HEK293 (cell line): ENCODE data around the gene MEGF9.
"Not testable (repeated sequence)": the region's sequence is repeated elsewhere in the genome, so short reads cannot be mapped to it uniquely, and the experiment has no call there.

Experiments used
- CTCF ChIA-PET: fragments of 350-600 bp; formaldehyde crosslinking; extraction: SDS; loops from one replicate; lab custom pipeline; 2021; ENCODE audit warnings: antibody characterized with exemption; lab: Yijun Ruan, JAX
- POLR2A ChIA-PET: fragments of 300-600 bp; formaldehyde crosslinking; extraction: SDS; loops from one replicate; lab custom pipeline; 2020; ENCODE audit warnings: antibody characterized with exemption, inconsistent platforms; lab: Yijun Ruan, JAX
- H3K27ac ChIP-seq: fragments of 200-500 bp; sonication (Bioruptor generic); 2 replicates; pipeline ENCODE4 v1.5.1; 2014; ENCODE audit warnings: low read depth, low read length, control low read depth, inconsistent platforms; ENCODE audit errors: extremely low read depth
- H3K36me3 ChIP-seq, 2 experiments: fragments of 200-500 bp in 1 of 2; sonication (Bioruptor generic) in 1 of 2; 1 replicate in 1 of 2; 2 replicates in 1 of 2; pipeline ENCODE4 v1.5.1; 2014 to 2017; ENCODE audit warnings: inconsistent platforms in 2 of 2, low read length in 2 of 2; ENCODE audit not compliant: control insufficient read depth in 2 of 2, insufficient read depth in 1 of 2
- H3K4me1 ChIP-seq: fragments of 200-500 bp; sonication (Bioruptor generic); 2 replicates; pipeline ENCODE4 v1.5.1; 2014; ENCODE audit warnings: mild to moderate bottlenecking, low read length, inconsistent platforms; ENCODE audit not compliant: control insufficient read depth, insufficient read depth
- H3K4me3 ChIP-seq: 2 replicates; pipeline ENCODE4 v1.5.1; 2011; ENCODE audit warnings: low read depth, mild to moderate bottlenecking, control low read depth, low read length, moderate library complexity
- H3K9me3 ChIP-seq: fragments of 200-500 bp; sonication (Bioruptor generic); 2 replicates; pipeline ENCODE4 v1.5.1; 2014; ENCODE audit warnings: low read depth, low read length, inconsistent platforms; ENCODE audit not compliant: control insufficient read depth, insufficient read depth
- EGR2 ChIP-seq: fragments of 450-650 bp; formaldehyde crosslinking; IDR thresholded peaks from 2 replicates; pipeline ENCODE4 v1.5.1; 2016; ENCODE audit warnings: low read depth, missing biosample characterization, missing genetic modification characterization
- SCRT2 ChIP-seq: fragments of 450-650 bp; formaldehyde crosslinking; IDR thresholded peaks from 2 replicates; pipeline ENCODE4 v1.5.1; 2016; ENCODE audit warnings: missing biosample characterization, missing genetic modification characterization
- ZFP3 ChIP-seq: fragments of 450-650 bp; formaldehyde crosslinking; IDR thresholded peaks from 2 replicates; pipeline ENCODE4 v1.5.1; 2016; ENCODE audit warnings: low read depth, missing biosample characterization, missing genetic modification characterization
- ZFP41 ChIP-seq: fragments of 450-650 bp; formaldehyde crosslinking; IDR thresholded peaks from 2 replicates; pipeline ENCODE4 v1.5.1; 2016; ENCODE audit warnings: missing biosample characterization, missing genetic modification characterization, borderline replicate concordance
- ZNF121 ChIP-seq: fragments of 450-650 bp; formaldehyde crosslinking; IDR thresholded peaks from 2 replicates; pipeline ENCODE4 v1.5.1; 2016; ENCODE audit warnings: missing biosample characterization, missing genetic modification characterization
- ZNF146 ChIP-seq: fragments of 450-650 bp; formaldehyde crosslinking; IDR thresholded peaks from 2 replicates; pipeline ENCODE4 v1.5.1; 2016; ENCODE audit warnings: missing biosample characterization, missing genetic modification characterization
- ZNF157 ChIP-seq: fragments of 450-650 bp; formaldehyde crosslinking; IDR thresholded peaks from 2 replicates; pipeline ENCODE4 v1.5.1; 2016; ENCODE audit warnings: missing biosample characterization, missing genetic modification characterization
- ZNF175 ChIP-seq: fragments of 450-650 bp; formaldehyde crosslinking; IDR thresholded peaks from 2 replicates; pipeline ENCODE4 v1.5.1; 2016; ENCODE audit warnings: missing biosample characterization, missing genetic modification characterization
- ZNF248 ChIP-seq: fragments of 450-650 bp; formaldehyde crosslinking; IDR thresholded peaks from 2 replicates; pipeline ENCODE4 v1.5.1; 2017; ENCODE audit warnings: missing biosample characterization, missing genetic modification characterization
- ZNF404 ChIP-seq: fragments of 450-650 bp; formaldehyde crosslinking; IDR thresholded peaks from 2 replicates; pipeline ENCODE4 v1.5.1; 2017; ENCODE audit warnings: missing biosample characterization, missing genetic modification characterization
- ZNF514 ChIP-seq: fragments of 450-650 bp; formaldehyde crosslinking; IDR thresholded peaks from 2 replicates; pipeline ENCODE4 v1.5.1; 2016; ENCODE audit warnings: missing biosample characterization, missing genetic modification characterization
- ZNF626 ChIP-seq: fragments of 450-650 bp; sonication (Bioruptor Pico); formaldehyde crosslinking; IDR thresholded peaks from 2 replicates; pipeline ENCODE4 v1.5.1; 2018; ENCODE audit warnings: missing biosample characterization, missing genetic modification characterization, inconsistent platforms
- ZNF830 ChIP-seq: fragments of 450-650 bp; IDR thresholded peaks from 2 replicates; pipeline ENCODE4 v1.5.0; 2018; ENCODE audit warnings: missing biosample characterization, missing genetic modification characterization, low read depth, mild to moderate bottlenecking, moderate library complexity
- ZSCAN30 ChIP-seq: fragments of 450-650 bp; IDR thresholded peaks from 2 replicates; pipeline ENCODE4 v1.5.1; 2018; ENCODE audit warnings: missing biosample characterization, mild to moderate bottlenecking, missing genetic modification characterization, moderate library complexity
- TF ChIP-seq, protein P1 (sequence below): IDR thresholded peaks from 2 replicates; pipeline ENCODE4 v1.6.1; 2011; ENCODE audit warnings: mild to moderate bottlenecking, low read depth, low read length, borderline replicate concordance
- TF ChIP-seq, protein P2 (sequence below): fragments of 450-650 bp; formaldehyde crosslinking; optimal IDR thresholded peaks from 2 replicates; pipeline ENCODE3; 2016; ENCODE audit warnings: missing biosample characterization, mild to moderate bottlenecking, missing genetic modification characterization
- TF ChIP-seq, protein P3 (sequence below): fragments of 450-650 bp; formaldehyde crosslinking; IDR thresholded peaks from 2 replicates; pipeline ENCODE4 v1.5.1; 2016; ENCODE audit warnings: missing biosample characterization, missing genetic modification characterization
- TF ChIP-seq, protein P4 (sequence below): fragments of 450-650 bp; formaldehyde crosslinking; IDR thresholded peaks from 2 replicates; pipeline ENCODE4 v1.5.1; 2016; ENCODE audit warnings: missing biosample characterization, missing genetic modification characterization, low read depth

MEGF9 gene

DNA sequence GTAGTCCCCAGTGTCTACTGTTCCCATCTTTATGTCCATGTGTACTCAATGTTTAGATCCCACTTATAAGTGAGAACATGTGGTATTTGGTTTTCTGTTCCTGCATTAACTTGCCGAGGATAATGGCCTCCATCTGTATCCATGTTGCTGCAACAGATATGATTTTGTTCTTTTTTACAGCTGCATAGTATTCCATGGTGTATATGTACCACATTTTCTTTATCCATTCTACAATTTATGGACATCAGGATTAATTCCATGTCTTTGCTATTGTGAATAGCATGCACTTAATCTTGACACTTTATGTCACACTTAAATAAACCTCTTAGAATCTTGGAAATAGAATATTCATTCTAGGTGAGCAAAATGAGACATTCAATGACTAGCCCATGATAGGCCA, 73.4 kb downstream of the MEGF9 start:
- POLR2A ChIA-PET, H3K4me1 ChIP-seq, CTCF ChIA-PET, H3K4me3 ChIP-seq, H3K9me3 ChIP-seq, H3K36me3 ChIP-seq, H3K27ac ChIP-seq: not testable (repeated sequence)
- 0 out of 2 replicates have a peak, but pooled peaks have one; percentile 26 for TF ChIP-seq ZNF146 (tag by site-specific recombination)

DNA sequence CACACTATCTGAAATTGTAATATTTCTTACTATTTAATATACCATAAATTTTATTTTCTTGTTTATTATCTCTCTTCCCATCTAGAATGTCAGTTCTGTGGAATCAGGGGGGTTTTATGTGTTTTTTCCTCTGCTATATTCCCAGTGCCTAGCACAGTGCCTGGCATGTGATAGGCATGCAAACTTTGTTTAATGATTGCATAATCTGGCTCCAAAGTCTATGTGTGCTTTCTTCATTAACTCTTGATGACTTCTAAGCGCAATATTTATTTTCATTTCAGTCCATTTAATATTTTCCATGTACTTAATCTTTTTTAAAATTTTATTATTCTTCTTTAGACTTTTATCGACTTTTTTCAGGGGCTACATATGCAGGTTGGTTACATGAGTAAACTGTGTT, 73.9 kb downstream of the MEGF9 start:
- no peaks in the 10 kb centered on the region for H3K4me1 ChIP-seq
- TF ChIP-seq ZNF248 (tag by site-specific recombination) (no peak), ZNF121 (tag by site-specific recombination) (no peak), ZNF830 (tag by site-specific recombination) (no peak), ZNF626 (no peak), ZFP3 (tag by site-specific recombination) (no peak), ZFP41 (no peak), ZNF175 (tag by site-specific recombination) (no peak), ZNF404 (tag by site-specific recombination) (no peak), ZNF514 (tag by site-specific recombination) (no peak)
- TF ChIP-seq, protein P1, sequence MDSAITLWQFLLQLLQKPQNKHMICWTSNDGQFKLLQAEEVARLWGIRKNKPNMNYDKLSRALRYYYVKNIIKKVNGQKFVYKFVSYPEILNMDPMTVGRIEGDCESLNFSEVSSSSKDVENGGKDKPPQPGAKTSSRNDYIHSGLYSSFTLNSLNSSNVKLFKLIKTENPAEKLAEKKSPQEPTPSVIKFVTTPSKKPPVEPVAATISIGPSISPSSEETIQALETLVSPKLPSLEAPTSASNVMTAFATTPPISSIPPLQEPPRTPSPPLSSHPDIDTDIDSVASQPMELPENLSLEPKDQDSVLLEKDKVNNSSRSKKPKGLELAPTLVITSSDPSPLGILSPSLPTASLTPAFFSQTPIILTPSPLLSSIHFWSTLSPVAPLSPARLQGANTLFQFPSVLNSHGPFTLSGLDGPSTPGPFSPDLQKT: no peak
- TF ChIP-seq, protein P2, sequence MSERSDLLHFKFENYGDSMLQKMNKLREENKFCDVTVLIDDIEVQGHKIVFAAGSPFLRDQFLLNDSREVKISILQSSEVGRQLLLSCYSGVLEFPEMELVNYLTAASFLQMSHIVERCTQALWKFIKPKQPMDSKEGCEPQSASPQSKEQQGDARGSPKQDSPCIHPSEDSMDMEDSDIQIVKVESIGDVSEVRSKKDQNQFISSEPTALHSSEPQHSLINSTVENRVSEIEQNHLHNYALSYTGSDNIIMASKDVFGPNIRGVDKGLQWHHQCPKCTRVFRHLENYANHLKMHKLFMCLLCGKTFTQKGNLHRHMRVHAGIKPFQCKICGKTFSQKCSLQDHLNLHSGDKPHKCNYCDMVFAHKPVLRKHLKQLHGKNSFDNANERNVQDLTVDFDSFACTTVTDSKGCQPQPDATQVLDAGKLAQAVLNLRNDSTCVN (tag by site-specific recombination): no peak
- CTCF ChIA-PET: interaction anchor here (1.3 kb wide), 1 partner anchor 20 kb away, joined by 3 read pairs; no protein-coding TSS in a partner anchor
- no peak overlapping the region for H3K27ac ChIP-seq
- no peaks in the 10 kb centered on the region for H3K36me3 ChIP-seq
- POLR2A ChIA-PET: no interaction called here
- H3K4me3 ChIP-seq: no peak overlapping the region
- H3K9me3 ChIP-seq: no peaks in the 10 kb centered on the region

DNA sequence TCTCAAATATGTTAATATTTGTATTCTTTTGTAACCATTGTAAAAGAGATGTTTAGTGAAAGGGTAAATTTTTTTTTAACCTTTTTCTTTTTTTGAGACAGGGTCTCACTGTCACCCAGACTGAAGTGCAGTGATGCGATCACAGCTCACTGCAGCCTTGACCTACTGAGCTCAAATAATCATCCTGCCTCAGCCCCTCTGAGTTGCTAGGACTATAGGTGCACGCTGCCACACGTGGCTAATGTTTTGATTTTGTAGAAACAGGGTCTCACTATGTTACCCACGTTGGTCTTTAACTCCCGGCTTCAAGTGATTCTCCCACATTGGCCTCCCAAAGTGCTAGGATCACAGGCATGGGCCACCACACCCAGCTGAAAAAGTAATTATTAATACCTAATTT, 76.4 kb downstream of the MEGF9 start:
- CTCF ChIA-PET: no interaction called here
- no peak overlapping the region for H3K4me3 ChIP-seq
- no peaks in the 10 kb centered on the region for H3K9me3 ChIP-seq
- TF ChIP-seq, protein P3, sequence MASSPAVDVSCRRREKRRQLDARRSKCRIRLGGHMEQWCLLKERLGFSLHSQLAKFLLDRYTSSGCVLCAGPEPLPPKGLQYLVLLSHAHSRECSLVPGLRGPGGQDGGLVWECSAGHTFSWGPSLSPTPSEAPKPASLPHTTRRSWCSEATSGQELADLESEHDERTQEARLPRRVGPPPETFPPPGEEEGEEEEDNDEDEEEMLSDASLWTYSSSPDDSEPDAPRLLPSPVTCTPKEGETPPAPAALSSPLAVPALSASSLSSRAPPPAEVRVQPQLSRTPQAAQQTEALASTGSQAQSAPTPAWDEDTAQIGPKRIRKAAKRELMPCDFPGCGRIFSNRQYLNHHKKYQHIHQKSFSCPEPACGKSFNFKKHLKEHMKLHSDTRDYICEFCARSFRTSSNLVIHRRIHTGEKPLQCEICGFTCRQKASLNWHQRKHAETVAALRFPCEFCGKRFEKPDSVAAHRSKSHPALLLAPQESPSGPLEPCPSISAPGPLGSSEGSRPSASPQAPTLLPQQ (tag by site-specific recombination): no peak
- TF ChIP-seq EGR2 (tag by site-specific recombination) (no peak), ZSCAN30 (no peak), SCRT2 (tag by site-specific recombination) (no peak), ZNF157 (no peak)
- TF ChIP-seq, protein P4, sequence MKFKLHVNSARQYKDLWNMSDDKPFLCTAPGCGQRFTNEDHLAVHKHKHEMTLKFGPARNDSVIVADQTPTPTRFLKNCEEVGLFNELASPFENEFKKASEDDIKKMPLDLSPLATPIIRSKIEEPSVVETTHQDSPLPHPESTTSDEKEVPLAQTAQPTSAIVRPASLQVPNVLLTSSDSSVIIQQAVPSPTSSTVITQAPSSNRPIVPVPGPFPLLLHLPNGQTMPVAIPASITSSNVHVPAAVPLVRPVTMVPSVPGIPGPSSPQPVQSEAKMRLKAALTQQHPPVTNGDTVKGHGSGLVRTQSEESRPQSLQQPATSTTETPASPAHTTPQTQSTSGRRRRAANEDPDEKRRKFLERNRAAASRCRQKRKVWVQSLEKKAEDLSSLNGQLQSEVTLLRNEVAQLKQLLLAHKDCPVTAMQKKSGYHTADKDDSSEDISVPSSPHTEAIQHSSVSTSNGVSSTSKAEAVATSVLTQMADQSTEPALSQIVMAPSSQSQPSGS (tag by site-specific recombination): no peak
- no peak overlapping the region for H3K27ac ChIP-seq
- H3K4me1 ChIP-seq: no peaks in the 10 kb centered on the region
- H3K36me3 ChIP-seq: no peaks in the 10 kb centered on the region
- POLR2A ChIA-PET: no interaction called here
